ENCODE data around the gene RPS6KA2.

DNA sequence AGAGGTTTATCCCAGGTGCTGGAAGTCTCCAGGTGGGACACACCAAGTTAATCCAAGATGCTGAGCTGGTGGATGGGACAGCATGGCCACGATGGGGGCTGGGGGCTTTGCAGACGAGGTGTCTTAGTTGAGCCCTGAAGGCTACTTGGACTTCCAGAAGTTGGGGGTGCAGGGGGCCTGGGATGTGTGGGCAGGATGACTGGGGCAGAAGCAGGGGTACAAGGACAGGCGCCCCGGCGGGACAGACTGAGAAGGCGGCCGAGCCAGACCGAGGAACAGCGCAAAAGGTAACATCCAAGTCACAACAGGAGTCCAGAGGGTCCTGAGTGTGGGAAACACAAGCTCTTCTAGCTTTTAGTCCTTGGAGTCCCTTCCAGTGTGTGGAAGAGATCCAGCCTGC lies 64.3 kb downstream of the RPS6KA2 start:
- TF ChIP-seq POLR2AphosphoS5 (IDR thresholded peaks at IDR 0.05; ENCODE audit: borderline replicate concordance, low read depth, low read length): no peak
- TF ChIP-seq EZH2 (IDR thresholded peaks at IDR 0.05): no peak
- no peak for TF ChIP-seq FOXP2 (optimal IDR thresholded peaks at IDR 0.05; ENCODE audit: control extremely low read depth, extremely low read length, insufficient read depth)

Measured in SK-N-MC (cell line).